Activated CD4-positive, alpha-beta T cell treated with anti-CD3 and anti-CD28 coated beads for 1 hour (primary cell): ENCODE results near the gene MINDY4.
A peak's percentile ranks its signal among the peaks of the same experiment; 100 is the strongest.

Experiments used
- DNase-seq: peaks from one replicate; pipeline ENCODE4 v3.0.0-alpha.2; 2020

The MINDY4 gene

DNA sequence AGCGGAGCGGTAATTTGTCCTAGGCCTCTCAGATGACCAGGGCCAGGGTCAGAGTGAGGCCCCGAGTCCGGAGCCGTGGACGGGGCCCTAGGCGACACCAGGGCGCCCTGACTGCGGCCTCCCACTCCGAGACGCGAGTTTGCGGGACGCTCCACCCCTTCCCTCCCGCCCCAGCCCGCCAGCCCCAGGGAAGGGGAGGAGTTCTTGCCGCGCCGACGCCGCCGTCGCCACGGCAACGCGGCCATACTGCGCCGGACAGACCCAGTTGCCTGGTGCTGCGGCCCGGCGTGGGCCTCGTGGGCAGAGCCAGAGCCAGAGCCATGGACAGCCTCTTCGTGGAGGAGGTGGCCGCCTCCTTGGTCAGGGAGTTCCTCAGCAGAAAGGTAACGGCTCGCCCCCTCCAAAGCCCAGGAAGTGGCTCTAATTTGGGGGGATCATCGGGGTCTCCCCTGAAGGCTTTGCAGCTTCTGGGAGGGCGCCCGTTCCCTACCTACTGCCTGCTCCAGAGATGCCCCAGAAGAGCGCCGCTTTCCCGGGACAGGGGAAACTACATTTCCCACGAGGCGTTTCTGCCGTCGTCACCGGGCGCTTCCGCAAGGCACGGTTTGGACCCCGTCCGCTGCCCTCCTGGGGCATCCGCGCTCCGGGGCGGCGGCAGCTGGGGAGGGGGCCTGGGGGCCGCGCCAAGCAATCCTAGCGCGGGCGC, at the start of gene MINDY4:
MINDY4 (plus strand) TSS at position 244 of the 706 bp plus-strand sequence; CDS start at position 321, 77 bp downstream.
- DNase-seq, result peak; percentile 50

DNA sequence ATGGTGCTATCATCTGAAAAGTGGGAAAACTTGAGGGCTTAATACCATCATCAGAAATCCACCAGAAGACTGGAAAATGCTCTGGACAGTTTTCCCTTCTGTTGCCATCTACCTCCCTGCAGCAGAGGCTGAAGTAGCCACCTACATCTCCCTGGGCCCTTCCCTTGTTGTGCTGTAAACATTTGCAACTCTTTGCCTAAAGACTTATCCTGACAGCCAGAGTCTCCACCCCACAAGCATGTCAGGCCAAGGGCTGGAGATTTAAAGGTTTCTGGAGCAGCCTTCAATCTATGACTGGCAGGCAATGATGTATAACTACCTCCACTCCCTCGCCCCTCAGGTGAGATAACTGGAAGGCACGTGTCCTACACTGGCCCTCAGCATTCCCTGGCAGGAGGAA, 49.0 kb upstream of the MINDY4 start:
- no peak for DNase-seq

DNA sequence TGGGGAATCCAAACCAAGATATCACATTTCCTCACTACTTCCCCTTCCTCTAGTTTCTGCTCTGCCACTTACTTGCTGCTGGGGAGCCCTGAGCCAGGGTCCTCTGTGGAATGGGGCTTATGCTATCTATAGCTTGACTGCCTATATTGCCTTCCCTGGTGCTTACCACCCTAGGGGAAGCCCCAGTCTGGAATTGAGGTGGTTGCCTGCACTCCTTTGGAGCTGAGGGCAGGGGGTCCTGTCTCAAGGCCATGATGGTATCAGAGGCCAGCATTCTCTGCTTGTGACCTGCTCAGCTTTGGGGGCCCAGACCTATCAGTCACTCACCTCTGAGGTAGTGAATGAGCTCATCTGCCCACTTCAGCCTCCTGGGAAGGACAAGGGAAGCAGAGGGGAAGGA, 48.5 kb upstream of the MINDY4 start:
- DNase-seq, result no peak

DNA sequence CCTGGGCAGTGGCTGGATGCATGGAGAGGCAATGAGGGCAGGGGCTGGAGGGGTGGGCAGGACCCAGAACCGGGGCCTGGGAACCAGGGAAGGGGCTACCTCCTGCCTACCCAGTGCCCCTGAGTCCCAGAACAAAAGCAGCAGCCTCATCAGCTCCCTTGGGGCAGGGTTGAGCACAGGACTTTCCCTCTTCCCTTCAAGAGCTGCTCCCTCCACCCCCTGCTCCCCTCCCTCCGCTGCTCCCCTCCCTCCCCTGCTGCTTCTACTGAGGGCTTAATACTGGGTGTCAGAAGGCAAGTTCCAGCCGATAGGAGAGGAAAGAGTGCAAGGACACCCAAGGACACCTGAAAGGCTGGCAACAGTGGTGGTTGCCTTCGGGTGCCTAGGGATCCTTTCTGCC, 47.4 kb upstream of the MINDY4 start:
- no peak for DNase-seq

DNA sequence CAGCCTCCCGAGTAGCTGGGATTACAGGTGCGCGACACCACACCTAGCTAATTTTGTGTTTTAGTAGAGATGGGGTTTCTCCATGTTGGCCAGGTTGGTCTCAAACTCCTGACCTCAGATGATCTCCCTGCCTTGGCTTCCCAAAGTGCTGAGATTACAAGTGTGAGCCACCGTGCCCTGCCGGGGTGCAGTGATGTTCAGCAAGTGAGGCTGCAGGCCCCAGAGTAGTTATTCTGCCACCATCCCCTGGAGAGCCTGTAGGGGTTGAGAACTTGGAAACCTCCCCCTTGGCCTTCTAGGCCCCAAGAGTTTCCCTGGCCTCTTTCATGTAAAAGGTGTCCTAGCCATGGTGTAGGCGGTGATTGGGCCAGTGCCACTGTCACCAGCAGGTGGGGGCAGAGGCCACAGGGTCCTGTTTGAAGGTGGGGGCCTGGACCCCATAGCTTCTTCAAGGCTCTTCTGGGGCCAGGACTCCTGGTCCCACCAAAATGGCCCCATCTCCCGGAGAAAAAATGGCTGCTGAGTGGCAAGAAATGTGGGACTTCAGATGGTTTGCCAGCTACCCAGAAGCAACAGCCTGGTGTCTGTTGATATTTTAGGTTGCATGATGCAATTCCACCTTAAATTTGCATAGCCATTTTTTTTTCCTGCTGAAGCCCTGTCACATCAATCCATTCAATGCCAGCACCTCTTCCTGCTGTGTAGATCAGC, 44.8 kb upstream of the MINDY4 start:
- no peak for DNase-seq

DNA sequence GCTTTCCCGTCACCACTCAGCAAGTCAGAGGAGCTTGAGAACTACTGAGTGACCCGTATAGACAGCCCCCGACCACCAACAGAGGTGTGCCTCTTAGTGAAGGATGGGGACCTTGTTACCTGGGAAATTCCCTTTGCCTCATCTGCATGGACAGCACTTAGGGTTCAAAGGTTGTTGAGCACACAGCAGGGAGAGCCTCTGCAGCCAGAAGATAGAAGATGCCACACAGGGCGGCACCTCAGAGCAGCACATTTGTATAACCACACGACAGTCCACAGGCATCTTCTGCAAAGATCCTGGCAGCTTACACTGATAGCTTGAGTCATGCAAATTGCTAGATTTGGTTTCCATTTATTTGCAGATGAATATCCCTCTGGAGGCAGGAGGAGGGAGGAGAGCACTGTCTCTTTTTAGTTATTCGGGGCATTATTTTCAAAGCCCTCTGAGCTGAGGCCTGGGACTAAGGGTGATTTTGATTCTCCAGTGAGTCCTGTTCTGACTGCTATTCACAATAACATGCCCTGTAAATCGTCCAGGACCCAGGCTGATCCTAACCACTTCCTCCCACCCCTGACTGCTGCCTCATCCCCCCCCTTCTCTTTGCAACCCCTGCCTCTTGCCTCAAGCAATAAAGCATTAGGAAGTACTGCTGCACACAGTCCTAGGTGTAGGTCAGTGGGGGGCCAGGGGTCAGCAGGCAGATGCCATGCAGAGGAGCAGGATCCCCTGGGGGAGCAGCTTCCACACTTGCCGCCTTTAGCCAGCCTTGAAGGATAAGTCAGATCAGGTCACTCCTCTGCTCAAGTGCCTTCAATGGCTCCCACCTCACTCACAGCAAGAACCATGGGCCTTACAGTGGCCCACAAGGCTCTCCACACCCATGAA, 43.9 kb upstream of the MINDY4 start:
- DNase-seq, result peak; percentile 26

DNA sequence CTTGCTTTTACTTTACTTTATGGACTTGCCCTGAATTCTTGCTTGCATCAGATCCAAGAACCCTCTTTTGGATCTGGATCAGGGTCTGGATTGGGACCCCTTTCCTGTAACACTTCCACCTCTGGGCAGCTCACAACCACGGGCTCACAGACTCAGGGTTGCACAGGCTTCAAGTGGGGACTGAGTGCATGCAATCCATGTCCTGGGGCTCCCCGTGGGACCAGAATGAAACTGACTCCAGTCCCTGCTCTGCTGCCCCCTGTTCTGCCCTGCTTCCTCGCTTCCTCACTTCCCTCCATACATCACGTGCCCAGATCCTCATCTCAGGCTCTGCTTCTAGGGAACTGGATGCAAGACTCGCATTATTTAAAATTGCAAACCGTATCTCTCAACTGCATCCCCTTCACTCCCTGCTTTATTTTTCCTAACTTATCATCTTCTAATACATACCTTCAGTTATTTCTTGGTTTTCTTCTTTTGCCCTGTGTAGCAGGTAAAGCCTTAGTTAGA, 42.6 kb upstream of the MINDY4 start:
- DNase-seq, result no peak

DNA sequence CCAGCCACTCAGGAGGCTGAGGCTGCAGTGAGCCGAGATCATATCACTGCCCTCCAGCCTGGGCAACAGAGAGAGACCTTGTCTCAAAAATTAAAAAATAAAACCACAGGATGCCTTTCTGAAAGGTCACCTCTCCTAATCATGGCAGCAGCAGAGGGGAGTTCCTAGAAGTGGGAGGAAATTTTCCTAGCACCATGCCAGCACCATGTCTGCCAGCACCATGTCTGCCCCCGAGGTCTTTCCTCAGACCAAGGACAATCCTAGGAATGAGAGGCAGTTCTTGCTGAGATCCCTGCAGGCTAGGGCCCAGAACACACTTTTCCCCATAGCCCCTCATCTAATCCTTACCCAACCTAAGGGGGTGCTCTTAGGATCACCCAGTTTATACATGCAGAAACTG, 41.6 kb upstream of the MINDY4 start:
- no peak for DNase-seq

DNA sequence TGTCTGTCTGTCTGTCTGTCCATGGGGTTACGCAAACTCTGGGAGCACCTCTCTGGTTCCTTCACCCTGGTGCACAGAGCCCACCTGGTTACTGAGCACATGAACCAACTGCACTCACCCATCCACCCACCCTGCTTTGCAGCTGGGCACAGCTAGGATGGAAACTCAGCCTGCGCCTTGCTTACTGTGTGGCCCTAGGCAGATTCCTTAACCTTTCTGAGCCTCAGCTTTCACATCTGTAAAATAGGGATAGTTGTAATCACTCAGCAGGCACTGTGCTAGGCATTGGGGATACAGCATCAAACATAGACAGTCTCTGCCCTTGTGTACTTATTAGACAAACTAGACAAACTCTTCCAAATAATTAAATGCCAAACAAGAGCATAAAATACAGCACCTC, 41.1 kb upstream of the MINDY4 start:
- DNase-seq, result no peak

DNA sequence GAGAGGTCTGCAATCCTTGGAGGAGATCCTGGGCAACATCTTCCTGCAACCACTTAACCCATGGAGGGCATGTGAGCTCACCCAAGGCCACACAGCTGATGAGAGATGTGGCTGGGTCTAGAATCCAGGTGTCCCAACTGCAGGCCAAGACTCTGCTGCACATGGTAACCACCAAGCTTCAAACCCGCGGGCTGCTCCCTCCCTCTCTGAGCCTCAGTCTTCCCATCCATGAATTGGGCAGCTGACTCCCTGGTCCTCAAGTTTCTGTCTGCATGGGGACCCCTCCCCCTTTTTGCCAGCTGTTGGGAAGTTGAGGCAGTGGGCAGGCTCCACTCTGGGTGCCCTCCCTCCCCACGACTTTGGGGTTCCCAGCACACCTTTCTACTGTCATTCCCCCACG, 40.2 kb upstream of the MINDY4 start:
- DNase-seq, result no peak

DNA sequence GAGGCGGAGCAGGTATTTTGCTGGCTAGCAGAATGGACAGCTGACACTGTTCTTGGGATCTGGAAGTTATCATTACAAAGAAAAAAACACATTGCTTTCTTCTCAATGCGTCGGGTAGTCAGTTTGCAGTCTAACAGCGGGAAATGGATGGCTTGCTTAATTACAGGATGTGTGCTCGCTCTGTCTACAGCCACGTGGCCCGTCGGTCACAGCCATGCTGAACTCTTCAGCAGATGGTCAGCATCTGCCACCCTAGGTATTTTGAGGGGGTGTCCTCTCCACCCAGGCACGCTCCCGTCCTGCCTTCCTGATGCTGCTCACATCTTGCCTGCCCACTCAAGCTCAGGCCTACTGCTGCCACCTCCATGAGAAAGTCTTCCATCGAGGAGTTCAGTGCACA, 39.6 kb upstream of the MINDY4 start:
- DNase-seq, result no peak

DNA sequence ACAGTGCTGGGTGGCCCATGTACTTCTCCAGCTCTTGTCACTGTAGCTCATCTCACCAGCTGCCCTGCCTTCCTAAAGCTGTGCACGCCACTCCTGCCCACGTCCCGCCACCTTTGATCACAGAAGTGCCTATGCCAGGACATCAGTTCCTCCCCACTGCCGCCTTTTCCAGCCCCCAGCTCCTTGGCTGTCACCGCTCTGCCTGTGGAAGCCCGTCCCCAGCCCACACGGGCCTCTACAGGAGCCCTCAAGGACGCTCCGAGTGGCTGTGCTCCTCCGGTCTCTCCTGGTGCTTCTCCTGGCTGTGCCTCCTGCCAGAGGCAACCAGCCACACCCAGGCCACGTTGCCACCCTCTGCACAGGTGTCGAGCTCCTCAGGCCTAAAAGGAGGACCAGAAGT, 38.6 kb upstream of the MINDY4 start:
- DNase-seq, result no peak

DNA sequence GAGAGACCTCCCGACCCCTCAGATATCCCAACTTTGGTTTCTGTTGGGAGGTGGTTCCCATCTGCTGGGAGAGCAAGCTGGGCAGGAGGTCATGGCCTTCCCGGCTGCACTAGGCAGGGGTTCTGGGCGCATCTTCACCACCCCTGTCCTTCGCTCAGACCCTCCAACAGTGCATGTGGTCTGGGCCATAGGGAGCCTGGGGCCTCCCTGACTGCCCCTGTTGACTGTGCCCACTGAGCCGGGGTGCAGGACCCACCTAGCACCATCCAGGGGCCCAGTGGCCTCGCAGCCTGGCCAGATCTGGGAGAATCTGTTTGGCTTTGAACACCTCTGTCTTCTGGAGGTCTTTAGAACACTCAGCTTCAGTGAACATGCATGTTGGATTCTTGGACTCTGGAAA, 38.0 kb upstream of the MINDY4 start:
- DNase-seq, result no peak

DNA sequence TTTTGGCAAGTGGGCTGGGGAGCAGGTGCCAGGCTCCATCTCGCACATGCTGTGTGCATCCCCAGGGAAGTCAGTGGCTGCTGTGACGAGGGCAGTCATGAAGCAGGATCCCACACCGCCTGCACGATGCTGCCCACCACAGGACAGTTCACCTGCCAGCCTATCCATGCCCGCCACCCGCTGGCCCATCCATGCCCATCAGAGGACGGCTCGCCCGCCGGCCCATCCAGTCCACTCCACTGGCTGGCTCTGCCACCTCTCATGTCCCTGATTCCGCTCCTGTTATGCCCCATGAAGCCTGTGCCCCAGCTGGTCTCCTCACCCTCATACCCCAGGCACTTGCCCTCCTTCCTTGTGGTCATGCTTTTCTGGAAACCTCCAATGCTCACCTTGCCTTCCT, 37.5 kb upstream of the MINDY4 start:
- DNase-seq, result no peak

DNA sequence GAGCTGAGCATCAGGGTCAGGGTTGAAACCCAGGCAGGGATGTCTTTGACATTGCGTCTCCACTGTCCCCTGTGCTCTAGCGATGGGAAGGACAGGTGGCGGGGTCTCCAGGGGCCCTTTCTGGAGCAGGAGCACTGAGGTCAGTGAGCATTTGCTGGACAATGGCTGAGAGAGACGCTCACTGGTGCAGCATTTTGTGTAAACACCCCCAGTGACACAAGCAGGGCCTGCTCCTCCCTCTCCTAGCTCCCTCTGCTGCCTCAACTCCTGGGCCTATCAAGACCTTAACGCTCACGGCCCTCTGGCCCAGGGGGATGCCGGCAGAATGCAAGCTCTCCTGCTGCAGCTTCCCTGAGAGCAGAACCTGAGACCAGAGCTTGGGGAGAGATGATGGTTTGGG, 36.7 kb upstream of the MINDY4 start:
- DNase-seq, result no peak

DNA sequence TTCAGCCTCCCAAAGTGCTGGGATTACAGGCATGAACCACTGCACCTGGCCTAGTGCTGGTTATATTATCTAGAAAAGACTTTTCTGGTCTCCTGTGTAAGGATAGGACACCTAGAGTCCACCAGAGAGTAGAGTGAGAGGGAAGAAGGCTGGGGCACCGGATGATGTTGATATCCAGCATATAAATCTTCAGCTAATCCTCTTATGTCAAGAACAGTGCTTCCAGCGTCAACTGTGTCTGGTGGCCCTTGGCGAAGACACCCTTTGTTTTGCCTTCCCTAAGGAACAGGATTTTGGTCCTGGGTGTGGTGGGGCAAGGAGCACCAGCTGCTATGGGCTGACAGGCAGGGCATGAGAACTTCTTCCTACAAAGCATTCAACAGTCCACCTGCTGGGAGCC, 35.6 kb upstream of the MINDY4 start:
- no peak for DNase-seq

DNA sequence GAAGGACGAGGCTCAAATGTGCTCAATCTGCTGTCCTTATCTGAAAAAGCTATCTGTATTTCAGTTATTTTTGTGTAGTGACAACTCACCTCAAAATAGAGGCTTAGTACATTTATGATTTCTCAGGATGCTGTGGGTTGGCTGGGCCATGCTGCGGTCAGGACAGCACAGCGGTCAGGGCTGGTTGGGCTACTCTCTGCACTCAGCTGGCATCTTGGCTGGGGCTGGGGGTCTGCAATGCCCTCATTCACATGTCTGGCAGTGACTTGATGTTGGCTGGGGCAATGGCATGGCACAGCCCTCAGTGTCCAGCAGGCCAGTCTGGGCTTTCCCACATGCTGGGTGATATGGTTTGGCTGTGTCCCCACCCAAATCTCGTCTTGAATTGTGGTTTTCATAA, 34.9 kb upstream of the MINDY4 start:
- no peak for DNase-seq

DNA sequence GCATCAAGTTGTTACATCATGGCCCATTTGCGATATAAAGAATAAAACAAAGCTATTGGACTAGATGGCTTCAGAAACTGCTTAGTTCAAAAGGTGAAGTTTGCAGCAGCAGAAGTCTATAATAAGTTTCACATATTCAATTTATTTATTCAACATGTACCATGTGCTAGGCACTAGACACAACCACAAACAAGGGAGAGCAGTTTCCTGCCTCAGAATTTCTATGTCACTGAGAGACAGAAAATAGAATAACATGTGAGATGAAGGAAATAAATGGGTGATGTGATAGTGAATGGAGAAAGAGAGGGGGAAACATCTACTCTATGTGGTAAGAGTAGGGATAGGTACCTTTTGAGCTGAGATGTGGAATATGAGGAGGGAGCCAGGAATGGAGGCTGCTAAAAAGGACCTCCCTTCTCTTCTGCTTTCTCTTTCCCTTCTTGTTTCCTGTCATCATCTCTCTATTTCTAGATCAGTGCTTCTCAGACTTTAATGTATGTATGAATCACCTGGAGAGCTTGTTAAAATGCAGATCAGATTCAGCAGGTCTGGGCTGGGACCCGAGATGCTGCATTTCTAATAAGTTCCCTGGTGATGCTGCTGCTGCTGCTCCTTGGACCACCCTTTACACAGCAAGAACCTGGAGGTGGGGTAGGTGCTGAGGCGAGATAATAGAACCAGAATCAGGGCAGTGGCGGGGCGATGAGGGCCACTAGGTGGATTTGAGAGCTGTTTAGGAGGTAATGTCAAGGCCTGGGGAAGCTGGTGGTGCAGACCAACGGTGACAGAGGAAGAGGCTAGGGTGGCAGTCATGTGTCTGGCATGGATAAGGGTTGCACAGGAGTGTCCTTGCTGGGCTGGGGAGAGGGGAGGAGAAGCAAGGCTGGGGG, 32.9 kb upstream of the MINDY4 start:
- no peak for DNase-seq

DNA sequence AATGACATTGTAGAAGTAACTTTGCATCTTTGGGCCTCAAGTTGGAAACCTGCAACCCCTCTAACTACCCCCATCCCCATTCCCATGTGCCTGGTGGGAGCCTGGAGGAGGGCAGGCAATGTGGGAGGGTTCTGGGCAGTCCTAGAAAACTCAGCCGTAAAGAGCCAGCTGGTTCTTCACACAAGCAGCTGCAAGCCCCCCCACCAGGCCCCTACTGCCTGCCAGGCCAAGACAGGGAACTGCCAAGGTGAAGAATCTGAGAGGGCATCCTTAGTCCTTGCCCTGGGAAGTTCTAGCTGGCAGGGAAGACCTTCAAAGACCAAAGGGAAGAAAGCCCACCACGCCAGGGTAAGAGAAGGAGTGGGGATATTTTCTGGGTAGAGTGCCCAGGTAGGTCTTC, 31.5 kb upstream of the MINDY4 start:
- no peak for DNase-seq

DNA sequence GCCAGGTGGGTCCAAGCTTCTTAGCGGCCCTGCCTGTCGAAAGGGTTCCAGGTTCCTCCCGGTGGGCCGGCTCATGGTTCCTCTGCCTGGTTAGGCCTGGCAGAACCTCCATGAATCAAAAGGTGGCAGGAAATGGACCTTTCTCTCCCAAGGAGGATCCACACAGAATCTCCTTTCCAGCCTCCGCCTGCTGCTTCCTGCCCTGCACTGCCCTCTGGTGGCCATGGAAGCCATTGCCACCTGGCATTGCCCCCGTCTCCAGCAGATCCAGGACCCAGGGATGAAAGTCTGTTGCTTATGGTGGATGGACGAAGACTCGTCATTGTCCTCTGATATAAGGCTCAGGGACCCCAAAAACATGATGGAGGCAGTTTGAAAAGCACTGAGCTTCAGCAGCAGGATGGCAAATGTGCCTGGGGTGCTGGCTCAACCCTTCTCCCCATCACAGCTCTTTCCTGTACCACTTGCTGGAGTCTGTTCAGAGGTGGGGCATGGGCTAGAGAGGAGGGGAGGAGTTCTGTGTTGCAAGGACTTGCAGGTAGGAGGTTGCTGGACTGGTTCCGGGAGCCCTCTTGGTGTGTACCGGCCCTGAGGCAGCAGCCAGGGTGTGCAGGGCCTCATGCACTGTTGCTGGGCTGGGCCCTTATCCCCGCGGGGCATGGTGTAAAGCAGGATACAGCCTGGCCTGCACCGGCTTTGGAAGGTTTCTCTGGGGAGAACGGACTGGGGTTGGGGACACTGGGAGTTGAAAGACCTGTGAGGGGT, 30.6 kb upstream of the MINDY4 start:
- DNase-seq, result peak; percentile 59

DNA sequence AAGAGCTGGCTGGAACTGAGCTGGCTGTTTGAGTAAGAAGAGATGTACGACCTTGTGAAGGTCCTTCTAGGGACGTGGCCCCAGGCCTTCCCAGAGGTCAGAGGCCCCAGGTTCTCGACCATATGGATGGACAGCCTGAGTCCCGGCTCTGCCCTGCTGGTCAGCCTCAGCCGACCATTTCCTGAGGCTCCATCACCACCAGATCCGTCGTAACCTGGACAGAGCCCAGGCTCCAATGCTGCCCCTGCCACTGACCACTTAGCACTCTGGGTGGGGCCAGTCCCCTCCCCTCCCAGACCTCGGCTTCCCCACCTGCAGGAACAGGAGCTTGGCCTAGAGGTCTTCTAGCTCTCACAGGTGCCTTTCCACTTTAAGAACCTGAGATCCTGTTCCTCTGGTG, 29.9 kb upstream of the MINDY4 start:
- no peak for DNase-seq
